GM19467 (cell line): Measurements from ENCODE around the gene SLC37A1.
"Not testable (repeated sequence)": the region's sequence is repeated elsewhere in the genome, so short reads cannot be mapped to it uniquely, and the experiment has no call there.

Experiments used
- ATAC-seq: cut with Tn5 transposase; IDR thresholded peaks from one replicate; pipeline ENCODE4 v1.9.1; 2021; ENCODE audit warnings: mild to moderate bottlenecking, moderate library complexity; ENCODE audit not compliant: unreplicated experiment

The SLC37A1 gene

GRCh38 chr21:42513151-42513984, at the start of gene SLC37A1:
SLC37A1 (plus strand) TSS chr21:42513852; CDS start chr21:42518455, 4,603 bp downstream.
- peak; percentile 51 for ATAC-seq

- ATAC-seq: no peak
Measured at GRCh38 chr21:42463861-42464515, 49.7 kb upstream of the SLC37A1 start.

GRCh38 chr21:42465008-42465802, 48.4 kb upstream of the SLC37A1 start:
- ATAC-seq: no peak

- no peak for ATAC-seq
Measured at GRCh38 chr21:42465803-42466127, 47.9 kb upstream of the SLC37A1 start.

GRCh38 chr21:42466700-42467099, 47.0 kb upstream of the SLC37A1 start:
- no peak for ATAC-seq

- ATAC-seq: no peak
Measured at GRCh38 chr21:42467140-42467983, 46.3 kb upstream of the SLC37A1 start.

GRCh38 chr21:42468491-42469131, 45.0 kb upstream of the SLC37A1 start:
- ATAC-seq: no peak

GRCh38 chr21:42469272-42469671, 44.4 kb upstream of the SLC37A1 start:
- no peak for ATAC-seq

GRCh38 chr21:42469726-42470125, 43.9 kb upstream of the SLC37A1 start:
- ATAC-seq: not testable (repeated sequence)

GRCh38 chr21:42471206-42471605, 42.4 kb upstream of the SLC37A1 start:
- ATAC-seq: no peak

- ATAC-seq: no peak
Measured at GRCh38 chr21:42471716-42472330, 41.8 kb upstream of the SLC37A1 start.

GRCh38 chr21:42472521-42472920, 41.1 kb upstream of the SLC37A1 start:
- no peak for ATAC-seq

- ATAC-seq: no peak
Measured at GRCh38 chr21:42473498-42474042, 40.1 kb upstream of the SLC37A1 start.

GRCh38 chr21:42474043-42474831, 39.4 kb upstream of the SLC37A1 start:
- no peak for ATAC-seq

- ATAC-seq: no peak
Measured at GRCh38 chr21:42475036-42475435, 38.6 kb upstream of the SLC37A1 start.

- no peak for ATAC-seq
Measured at GRCh38 chr21:42475526-42476387, 37.9 kb upstream of the SLC37A1 start.

- ATAC-seq: no peak
Measured at GRCh38 chr21:42476388-42477331, 37.0 kb upstream of the SLC37A1 start.
